ENCODE measurements around the gene CPNE1.

DNA sequence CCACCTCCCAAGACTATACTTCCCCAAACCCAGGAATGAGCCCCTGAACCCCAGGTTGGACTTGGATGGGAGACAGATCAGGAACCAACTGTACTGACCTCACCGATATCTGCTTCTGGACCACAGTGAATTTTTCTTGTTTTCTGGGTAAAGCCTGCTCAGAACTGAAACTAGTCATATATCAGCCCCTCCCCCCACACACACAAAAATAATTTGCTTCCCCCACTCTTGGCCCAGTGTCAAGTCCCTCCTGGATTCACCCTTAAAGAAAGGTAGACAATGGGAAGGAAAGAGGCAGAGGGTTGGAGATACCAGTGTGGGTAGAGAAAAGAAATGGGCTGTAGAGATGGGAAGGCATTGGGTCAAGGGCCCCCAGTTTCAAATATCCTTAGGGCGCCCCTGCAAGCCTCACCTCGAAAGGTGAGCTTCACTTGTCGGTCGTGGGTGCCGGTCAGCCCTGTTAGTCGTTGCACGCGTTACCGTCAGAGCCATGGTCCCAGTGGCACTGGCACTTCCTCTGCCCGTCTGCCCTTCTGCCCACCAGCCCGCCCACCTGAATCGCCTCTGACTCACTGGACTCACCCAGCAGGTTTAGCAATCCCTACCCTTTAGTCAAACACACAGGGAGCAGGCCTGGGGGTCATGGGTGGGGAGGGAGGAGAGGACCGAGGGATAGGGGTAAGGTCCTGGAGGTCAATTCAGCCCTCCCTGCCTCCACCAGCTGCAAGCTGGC is 57.5 kb downstream of the CPNE1 start:
- no peak for TF ChIP-seq GATA2 (IDR thresholded peaks at IDR 0.05; ENCODE audit: low read depth, low read length)
- no peak for TF ChIP-seq GATA3 (IDR thresholded peaks at IDR 0.05; ENCODE audit: low read depth, low read length)

Measured in SH-SY5Y (cell line).